SK-N-MC (cell line): ENCODE results near the gene HAL.

Experiments
- EZH2 ChIP-seq: fragments of 200-600 bp; sonication (generic); IDR thresholded peaks from one replicate; pipeline ENCODE4 v1.6.1; 2017; ENCODE audit warnings: antibody characterized with exemption
- FOXP2 ChIP-seq: optimal IDR thresholded peaks from 2 replicates; pipeline ENCODE3; 2011; ENCODE audit warnings: mild to moderate bottlenecking, moderate library complexity; ENCODE audit not compliant: insufficient read depth; ENCODE audit errors: extremely low read length, control extremely low read depth
- POLR2AphosphoS5 ChIP-seq: IDR thresholded peaks from 2 replicates; pipeline ENCODE4 v1.6.1; 2012; ENCODE audit warnings: mild to moderate bottlenecking, low read depth, low read length, borderline replicate concordance

DNA sequence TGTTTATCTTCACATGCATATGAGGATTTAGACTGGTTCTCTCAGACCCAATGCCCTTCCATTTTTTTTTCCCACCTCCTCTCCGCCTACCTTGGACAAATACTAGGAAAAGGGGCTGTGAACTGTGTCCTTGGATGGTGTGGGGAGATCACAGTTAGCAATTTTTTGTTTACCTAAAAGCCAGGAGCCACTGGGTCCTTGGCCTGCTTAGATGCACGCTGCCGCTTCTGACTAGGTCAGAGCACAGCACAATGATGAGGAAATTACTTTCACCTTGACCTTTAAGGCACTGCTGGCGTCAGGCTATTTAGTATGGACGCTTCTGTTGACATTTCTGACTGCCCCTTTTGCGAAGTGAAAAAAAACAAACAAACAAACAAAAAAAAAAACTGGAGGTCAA lies 55.6 kb downstream of the HAL start:
- no peak for TF ChIP-seq FOXP2
- TF ChIP-seq EZH2: no peak
- no peak for TF ChIP-seq POLR2AphosphoS5
